ENCODE results near the gene CNGA3. TPM values are rescaled to one million over a fixed set of nuclear protein-coding genes. Genes with fewer than 3 reads are reported as not detected.

Gene CNGA3
- total RNA-seq, 4 donors from 2014 or later, result 0.40 to 1.8 (median 1.6) TPM; not detected in 1

GRCh38 chr2:98347298-98348065 lies 1.2 kb downstream of the CNGA3 start:
- 29% methylated on average over 52 of the region's 54 CpGs; no CpG with 5 or more reads in 1 of the 2 donors for WGBS, 2 donors (ENCODE audit: low coverage in 1 of 2)
- in situ Hi-C loops (cut with MboI; ENCODE audit: low pct_ligation_motif_present in 1 of 4, low pct_unique_long_range_greater_than_20kb in 1 of 4, low sequenced_read_pairs in 3 of 4) (no loop called here), intact Hi-C loops (cut with DNase I; ENCODE audit: low total_unique reads) (no loop called here)
- H3K27ac ChIP-seq, result no peak overlapping the region
- H3K4me1 ChIP-seq, result peaks cover 0 to 15% (median 9%) of the 10 kb centered on the region in 4 donors
- no peak overlapping the region for H3K4me3 ChIP-seq
- DNase-seq, result no peak
- H3K27me3 ChIP-seq, result peaks cover 74% of the 10 kb centered on the region
- no peaks in the 10 kb centered on the region for H3K9me3 ChIP-seq
- H3K36me3 ChIP-seq, result no peaks in the 10 kb centered on the region
- no peak for TF ChIP-seq POLR2AphosphoS5 (IDR thresholded peaks at IDR 0.05)
- no peak for TF ChIP-seq POLR2A (IDR thresholded peaks at IDR 0.05)
- no peak for TF ChIP-seq EP300 (IDR thresholded peaks at IDR 0.05; ENCODE audit: low read depth)
- TF ChIP-seq, protein P1, sequence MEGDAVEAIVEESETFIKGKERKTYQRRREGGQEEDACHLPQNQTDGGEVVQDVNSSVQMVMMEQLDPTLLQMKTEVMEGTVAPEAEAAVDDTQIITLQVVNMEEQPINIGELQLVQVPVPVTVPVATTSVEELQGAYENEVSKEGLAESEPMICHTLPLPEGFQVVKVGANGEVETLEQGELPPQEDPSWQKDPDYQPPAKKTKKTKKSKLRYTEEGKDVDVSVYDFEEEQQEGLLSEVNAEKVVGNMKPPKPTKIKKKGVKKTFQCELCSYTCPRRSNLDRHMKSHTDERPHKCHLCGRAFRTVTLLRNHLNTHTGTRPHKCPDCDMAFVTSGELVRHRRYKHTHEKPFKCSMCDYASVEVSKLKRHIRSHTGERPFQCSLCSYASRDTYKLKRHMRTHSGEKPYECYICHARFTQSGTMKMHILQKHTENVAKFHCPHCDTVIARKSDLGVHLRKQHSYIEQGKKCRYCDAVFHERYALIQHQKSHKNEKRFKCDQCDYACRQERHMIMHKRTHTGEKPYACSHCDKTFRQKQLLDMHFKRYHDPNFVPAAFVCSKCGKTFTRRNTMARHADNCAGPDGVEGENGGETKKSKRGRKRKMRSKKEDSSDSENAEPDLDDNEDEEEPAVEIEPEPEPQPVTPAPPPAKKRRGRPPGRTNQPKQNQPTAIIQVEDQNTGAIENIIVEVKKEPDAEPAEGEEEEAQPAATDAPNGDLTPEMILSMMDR (IDR thresholded peaks at IDR 0.05), result no peak

- WGBS, 2 donors (ENCODE audit: low coverage in 1 of 2), result 28% methylated on average over 15 of the region's 15 CpGs; no CpG with 5 or more reads in 1 of the 2 donors
- Histone ChIP-seq H3K9me3 (no peaks in the 10 kb centered on the region), H3K4me1 (peaks cover 0 to 15% (median 9%) of the 10 kb centered on the region in 4 donors), H3K27ac (no peak overlapping the region), H3K4me3 (no peak overlapping the region), H3K27me3 (peaks cover 74% of the 10 kb centered on the region), H3K36me3 (no peaks in the 10 kb centered on the region)
- in situ Hi-C loops (cut with MboI; ENCODE audit: low pct_ligation_motif_present in 1 of 4, low pct_unique_long_range_greater_than_20kb in 1 of 4, low sequenced_read_pairs in 3 of 4) (no loop called here), intact Hi-C loops (cut with DNase I; ENCODE audit: low total_unique reads) (no loop called here)
- TF ChIP-seq POLR2A (IDR thresholded peaks at IDR 0.05) (no peak), EP300 (IDR thresholded peaks at IDR 0.05; ENCODE audit: low read depth) (no peak)
- no peak for DNase-seq
Measured at GRCh38 chr2:98348066-98348561, 1.9 kb downstream of the CNGA3 start.

DNA sequence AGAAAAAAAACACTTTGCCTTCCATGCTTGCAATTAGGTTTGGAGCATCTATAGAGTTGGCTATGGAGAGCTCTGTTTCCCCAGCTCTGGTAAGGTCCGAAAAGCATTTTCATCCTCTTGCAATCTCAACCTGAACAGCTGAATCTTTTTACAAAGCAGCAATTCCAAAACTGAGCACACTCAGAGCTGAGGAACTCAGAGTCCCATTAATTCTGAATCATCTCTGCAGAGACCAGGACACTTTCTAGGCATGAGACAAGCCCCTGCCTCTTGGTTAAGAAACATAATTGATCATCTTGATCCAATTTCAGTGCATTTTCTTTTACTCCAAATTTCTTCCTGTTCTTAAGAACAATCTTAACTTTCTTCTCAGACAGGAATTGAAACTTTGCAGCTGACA lies 4.2 kb downstream of the CNGA3 start:
- in situ Hi-C loops (cut with MboI; ENCODE audit: low pct_ligation_motif_present in 1 of 4, low pct_unique_long_range_greater_than_20kb in 1 of 4, low sequenced_read_pairs in 3 of 4), result no loop called here
- no peak for DNase-seq
- H3K4me1 ChIP-seq, result peaks cover 0 to 15% (median 9%) of the 10 kb centered on the region in 4 donors
- no peaks in the 10 kb centered on the region for H3K36me3 ChIP-seq
- 80 to 92% methylated on average over 1 of the region's 1 CpG for WGBS, 2 donors (ENCODE audit: low coverage in 1 of 2)
- no peak overlapping the region for H3K27ac ChIP-seq
- H3K27me3 ChIP-seq, result peaks cover 55% of the 10 kb centered on the region
- TF ChIP-seq POLR2AphosphoS5 (IDR thresholded peaks at IDR 0.05), result no peak
- no peak for TF ChIP-seq POLR2A (IDR thresholded peaks at IDR 0.05)
- TF ChIP-seq, protein P1 (IDR thresholded peaks at IDR 0.05), result no peak
- TF ChIP-seq EP300 (IDR thresholded peaks at IDR 0.05; ENCODE audit: low read depth), result no peak
- no peak overlapping the region for H3K4me3 ChIP-seq
- intact Hi-C loops (cut with DNase I; ENCODE audit: low total_unique reads), result no loop called here
- no peaks in the 10 kb centered on the region for H3K9me3 ChIP-seq

- H3K4me1 ChIP-seq, result no peaks in the 10 kb centered on the region
- no peak overlapping the region for H3K4me3 ChIP-seq
- no peak for DNase-seq
- WGBS, 2 donors (ENCODE audit: low coverage in 1 of 2), result 79 to 100% methylated on average over 1 to 3 of the region's 3 CpGs
- no peaks in the 10 kb centered on the region for H3K9me3 ChIP-seq
- intact Hi-C loops (cut with DNase I; ENCODE audit: low total_unique reads) (no loop called here), in situ Hi-C loops (cut with MboI; ENCODE audit: low pct_ligation_motif_present in 1 of 4, low pct_unique_long_range_greater_than_20kb in 1 of 4, low sequenced_read_pairs in 3 of 4) (no loop called here)
- TF ChIP-seq POLR2A (IDR thresholded peaks at IDR 0.05) (no peak), POLR2AphosphoS5 (IDR thresholded peaks at IDR 0.05) (no peak), EP300 (IDR thresholded peaks at IDR 0.05; ENCODE audit: low read depth) (no peak)
- TF ChIP-seq, protein P1 (IDR thresholded peaks at IDR 0.05), result no peak
- H3K27me3 ChIP-seq, result peaks cover 4% of the 10 kb centered on the region
- H3K27ac ChIP-seq, result no peak overlapping the region
- H3K36me3 ChIP-seq, result no peaks in the 10 kb centered on the region
Measured at GRCh38 chr2:98355881-98356280, 9.6 kb downstream of the CNGA3 start.
